Neural progenitor cell (in vitro differentiated cells): ENCODE results near the gene ZNF790. TPM values are rescaled to one million over a fixed set of nuclear protein-coding genes. Genes with fewer than 3 reads are reported as not detected.

Experiments
- DNase-seq: peaks from one replicate; pipeline ENCODE4 v3.0.0-alpha.2; 2016; ENCODE audit warnings: low spot score
- H2AFZ ChIP-seq: fragments of 200-600 bp; sonication (generic); replicated peaks from 2 replicates; pipeline ENCODE4 v1.6.1; 2016; ENCODE audit warnings: antibody characterized with exemption
- H3F3A ChIP-seq: fragments of 200-600 bp; sonication (generic); 2 replicates; pipeline ENCODE4 v1.6.1; 2016; ENCODE audit warnings: antibody characterized with exemption, low read depth
- H3K27ac ChIP-seq: fragments of 200-600 bp; sonication (generic); 2 replicates; pipeline ENCODE4 v1.5.1; 2016; ENCODE audit warnings: mild to moderate bottlenecking
- H3K27me3 ChIP-seq: fragments of 200-600 bp; sonication (generic); 2 replicates; pipeline ENCODE4 v1.6.1; 2016; ENCODE audit warnings: mild to moderate bottlenecking, moderate library complexity
- H3K36me3 ChIP-seq: fragments of 200-600 bp; sonication (generic); 2 replicates; pipeline ENCODE4 v1.5.1; 2016
- H3K4me1 ChIP-seq: fragments of 200-600 bp; sonication (generic); 2 replicates; pipeline ENCODE4 v1.6.1; 2016; ENCODE audit warnings: mixed run types
- H3K4me2 ChIP-seq: fragments of 200-600 bp; sonication (generic); 2 replicates; pipeline ENCODE4 v1.6.1; 2016
- H3K4me3 ChIP-seq: fragments of 200-600 bp; sonication (generic); 2 replicates; pipeline ENCODE4 v1.5.1; 2016
- H3K79me2 ChIP-seq: fragments of 200-600 bp; sonication (generic); 2 replicates; pipeline ENCODE4 v1.6.1; 2016; ENCODE audit warnings: low read depth
- H3K9ac ChIP-seq: fragments of 200-600 bp; sonication (generic); 2 replicates; pipeline ENCODE4 v1.6.1; 2016
- H3K9me3 ChIP-seq: fragments of 200-600 bp; sonication (generic); 2 replicates; pipeline ENCODE4 v1.5.1; 2016; ENCODE audit warnings: low read depth
- H4K20me1 ChIP-seq: fragments of 200-600 bp; sonication (generic); 2 replicates; pipeline ENCODE4 v1.6.1; 2016; ENCODE audit warnings: low read depth
- H3K27ac Mint-ChIP-seq: 3 replicates; pipeline ENCODE4 v1.8.0; 2021; ENCODE audit warnings: mixed read lengths
- H3K27me3 Mint-ChIP-seq: 2 replicates; pipeline ENCODE4 v1.8.0; 2022; ENCODE audit warnings: low read depth, mild to moderate bottlenecking, inconsistent platforms, moderate library complexity, mixed read lengths; ENCODE audit not compliant: insufficient read depth
- H3K36me3 Mint-ChIP-seq: 3 replicates; pipeline ENCODE4 v1.8.0; 2021; ENCODE audit warnings: mixed read lengths
- H3K4me1 Mint-ChIP-seq: 3 replicates; pipeline ENCODE4 v1.8.0; 2021; ENCODE audit warnings: mixed read lengths
- H3K4me3 Mint-ChIP-seq: 3 replicates; pipeline ENCODE4 v1.8.0; 2021; ENCODE audit warnings: mild to moderate bottlenecking, moderate library complexity, mixed read lengths
- H3K9me3 Mint-ChIP-seq: 3 replicates; pipeline ENCODE4 v1.8.0; 2020; ENCODE audit warnings: mixed read lengths
- CTCF ChIP-seq: fragments of 200-600 bp; sonication (generic); IDR thresholded peaks from 2 replicates; pipeline ENCODE4 v1.5.1; 2017; ENCODE audit warnings: antibody characterized with exemption, mild to moderate bottlenecking
- EZH2 ChIP-seq: fragments of 200-600 bp; sonication (generic); IDR thresholded peaks from 2 replicates; pipeline ENCODE4 v1.6.1; 2017; ENCODE audit warnings: antibody characterized with exemption, mild to moderate bottlenecking, moderate library complexity
- EZH2phosphoT487 ChIP-seq: fragments of 200-600 bp; sonication (generic); IDR thresholded peaks from 2 replicates; pipeline ENCODE4 v1.6.1; 2017; ENCODE audit warnings: antibody characterized with exemption
- total RNA-seq: library from RNA; depleted of rRNA; stranded (reverse); fragments of >200 nt; gene quantifications from 2 replicates; pipeline ENCODE4 v1.2.3, GENCODE V29; 2015; ENCODE audit warnings: low replicate concordance

Gene ZNF790
- total RNA-seq, 1 donor from 2014 or later, result 18.8 TPM

DNA sequence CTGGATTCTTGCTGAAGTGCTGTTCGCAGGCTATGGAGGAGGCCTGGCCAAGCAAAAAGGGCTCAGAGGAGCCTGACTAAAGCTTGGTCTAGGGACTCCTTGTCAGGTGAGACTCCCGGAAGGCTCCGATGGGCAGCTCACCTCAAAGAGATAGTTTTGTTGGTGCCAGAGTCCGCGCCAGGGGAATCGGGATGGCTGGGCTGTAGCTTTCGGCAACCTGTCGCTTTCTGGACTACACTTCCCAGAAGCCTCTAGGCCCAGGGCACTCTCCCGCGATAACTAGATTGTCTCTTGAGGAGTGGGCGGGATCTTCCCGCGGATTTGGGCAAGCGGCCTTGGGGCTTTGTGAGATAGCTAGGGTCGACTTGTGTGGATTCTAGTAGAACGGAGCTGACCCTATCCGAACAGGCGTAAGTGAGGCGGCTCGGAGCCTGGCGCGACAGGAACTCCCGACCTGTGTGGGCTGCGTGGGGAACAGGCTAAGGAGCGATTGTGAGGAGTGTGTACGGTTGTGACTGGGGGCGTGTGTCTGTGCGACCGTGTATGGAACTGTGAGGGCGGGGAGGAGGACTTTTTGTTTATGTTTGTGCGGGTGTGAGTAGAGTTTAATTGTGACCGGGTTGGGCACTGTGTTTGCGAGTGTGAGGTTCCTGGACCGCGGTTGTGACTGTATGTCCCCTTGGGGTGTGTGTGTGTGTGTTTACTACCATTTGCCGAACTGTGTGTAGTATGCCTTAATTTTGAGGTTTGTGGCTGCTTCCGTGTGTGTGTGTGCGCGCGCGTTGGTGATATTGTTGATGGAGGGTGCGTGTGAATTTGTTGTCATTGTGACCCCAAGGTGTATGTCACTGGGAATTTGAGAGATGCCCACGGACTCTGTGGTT, 12.6 kb upstream of the ZNF790 start, which contains the start of gene ZNF345:
Gene ZNF345, plus strand, starts transcription at position 318 of the 884 bp plus-strand sequence. CDS start 25,955 bp downstream, outside the sequence.
- Mint-ChIP-seq H3K27ac (no peak within 1 kb of the TSS), H3K4me3 (no peak within 1 kb of the TSS), H3K9me3 (peaks cover 50% of the 10 kb centered on the region), H3K4me1 (no peaks in the 10 kb centered on the region), H3K27me3 (peaks cover 5% of the 10 kb centered on the region), H3K36me3 (peaks cover 51% of the 10 kb centered on the region)
- DNase-seq, result peak; percentile 99
- Histone ChIP-seq H3K27me3 (no peaks in the 10 kb centered on the region), H3K27ac (no peak within 1 kb of the TSS), H4K20me1 (no peaks in the 10 kb centered on the region), H3F3A (no peaks in the 10 kb centered on the region), H3K36me3 (peaks cover 24% of the 10 kb centered on the region), H3K9me3 (peaks cover 7% of the 10 kb centered on the region), H3K4me3 (peak within 1 kb of the TSS; percentile 73), H3K4me2 (peak within 1 kb of the TSS; percentile 72), H3K79me2 (peaks cover 62% of the 10 kb centered on the region), H2AFZ (peak within 1 kb of the TSS; percentile 95), H3K4me1 (peaks cover 7% of the 10 kb centered on the region), H3K9ac (peak within 1 kb of the TSS; percentile 94)
- TF ChIP-seq EZH2 (no peak), CTCF (no peak), EZH2phosphoT487 (no peak)

GRCh38 chr19:36849701-36850558, 11.7 kb upstream of the ZNF790 start:
- Histone ChIP-seq H3K4me1 (peaks cover 7% of the 10 kb centered on the region), H2AFZ (peak overlapping the region; percentile 95), H3K4me2 (peak overlapping the region; percentile 72), H4K20me1 (no peaks in the 10 kb centered on the region), H3K9ac (peak overlapping the region; percentile 75), H3K79me2 (peaks cover 62% of the 10 kb centered on the region), H3K27ac (no peak overlapping the region), H3F3A (no peaks in the 10 kb centered on the region), H3K36me3 (peaks cover 20% of the 10 kb centered on the region), H3K4me3 (peak overlapping the region; percentile 73), H3K9me3 (peaks cover 4% of the 10 kb centered on the region), H3K27me3 (no peaks in the 10 kb centered on the region)
- no peaks in the 10 kb centered on the region for H3K4me1 Mint-ChIP-seq
- DNase-seq, result peak; percentile 96
- H3K27me3 Mint-ChIP-seq, result peaks cover 2% of the 10 kb centered on the region
- no peak for TF ChIP-seq CTCF
- TF ChIP-seq EZH2phosphoT487, result no peak
- TF ChIP-seq EZH2, result no peak
- H3K9me3 Mint-ChIP-seq, result peaks cover 52% of the 10 kb centered on the region
- H3K36me3 Mint-ChIP-seq, result peaks cover 53% of the 10 kb centered on the region
- H3K4me3 Mint-ChIP-seq, result no peak overlapping the region
- no peak overlapping the region for H3K27ac Mint-ChIP-seq

GRCh38 chr19:36847968-36848367, 9.8 kb upstream of the ZNF790 start:
- H3K4me3 Mint-ChIP-seq, result no peak overlapping the region

More at GRCh38 chr19:36847968-36848367, 9.8 kb upstream of the ZNF790 start:
- Histone ChIP-seq H3K27me3 (no peaks in the 10 kb centered on the region), H3K79me2 (peaks cover 47% of the 10 kb centered on the region), H3K27ac (no peak overlapping the region), H4K20me1 (no peaks in the 10 kb centered on the region), H3K9me3 (no peaks in the 10 kb centered on the region), H3K9ac (no peak overlapping the region), H3F3A (no peaks in the 10 kb centered on the region), H3K4me1 (peaks cover 7% of the 10 kb centered on the region), H2AFZ (no peak overlapping the region), H3K36me3 (peaks cover 6% of the 10 kb centered on the region), H3K4me3 (no peak overlapping the region), H3K4me2 (no peak overlapping the region)
- TF ChIP-seq CTCF, result no peak
- TF ChIP-seq EZH2phosphoT487, result no peak
- TF ChIP-seq EZH2, result no peak
- Mint-ChIP-seq H3K36me3 (peaks cover 46% of the 10 kb centered on the region), H3K4me1 (no peaks in the 10 kb centered on the region), H3K27me3 (peaks cover 2% of the 10 kb centered on the region), H3K27ac (no peak overlapping the region), H3K9me3 (peaks cover 48% of the 10 kb centered on the region)
- DNase-seq, result no peak
